ENCODE data around the gene VPS18.

VPS18 gene

DNA sequence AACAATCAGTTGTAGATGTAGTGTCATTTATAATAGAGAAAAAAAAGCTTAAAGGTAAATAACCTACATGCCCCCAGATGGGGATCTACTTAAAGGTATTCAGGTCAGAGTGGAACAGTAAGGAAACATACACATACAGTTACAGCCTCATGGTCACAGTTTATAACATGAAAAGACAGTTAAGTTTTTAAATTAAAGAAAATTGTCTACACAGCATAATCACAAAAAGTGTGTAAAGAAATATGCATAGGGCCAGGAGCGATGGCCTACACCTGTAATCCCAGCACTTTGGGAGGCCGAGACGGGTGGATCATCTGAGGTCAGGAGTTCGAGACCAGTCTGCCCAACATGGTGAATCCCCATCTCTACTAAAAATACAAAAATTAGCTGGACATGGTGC, 27.1 kb upstream of the VPS18 start:
- in situ Hi-C loops (cut with HindIII; ENCODE audit: low sequenced_read_pairs): no loop called here

DNA sequence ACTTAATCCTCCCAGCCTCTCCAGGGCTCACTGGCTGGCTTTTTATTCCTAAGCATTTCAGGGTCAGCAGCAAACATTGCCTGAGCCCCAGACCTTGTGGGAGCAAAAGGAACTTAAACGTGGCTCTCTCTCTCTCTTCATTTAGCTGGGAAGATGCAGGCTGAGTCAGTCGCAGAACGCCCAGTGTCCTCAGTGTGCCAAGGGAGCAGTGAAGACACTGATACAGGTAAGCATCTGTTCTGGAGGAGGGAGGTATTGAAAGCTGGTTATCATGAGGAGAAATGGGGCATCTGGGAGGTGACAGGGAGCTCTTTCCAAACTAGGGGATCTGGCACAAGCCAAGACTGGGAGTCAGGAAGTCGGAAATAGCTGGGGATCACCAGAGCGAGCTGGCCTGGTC, 24.6 kb upstream of the VPS18 start:
- in situ Hi-C loops (cut with HindIII; ENCODE audit: low sequenced_read_pairs): no loop called here

- in situ Hi-C loops (cut with HindIII; ENCODE audit: low sequenced_read_pairs): no loop called here
These were observed 23.5 kb upstream of the VPS18 start for GRCh38 chr15:40870716-40871115.

GRCh38 chr15:40871749-40872617, 22.3 kb upstream of the VPS18 start:
- in situ Hi-C loops (cut with HindIII; ENCODE audit: low sequenced_read_pairs): no loop called here

DNA sequence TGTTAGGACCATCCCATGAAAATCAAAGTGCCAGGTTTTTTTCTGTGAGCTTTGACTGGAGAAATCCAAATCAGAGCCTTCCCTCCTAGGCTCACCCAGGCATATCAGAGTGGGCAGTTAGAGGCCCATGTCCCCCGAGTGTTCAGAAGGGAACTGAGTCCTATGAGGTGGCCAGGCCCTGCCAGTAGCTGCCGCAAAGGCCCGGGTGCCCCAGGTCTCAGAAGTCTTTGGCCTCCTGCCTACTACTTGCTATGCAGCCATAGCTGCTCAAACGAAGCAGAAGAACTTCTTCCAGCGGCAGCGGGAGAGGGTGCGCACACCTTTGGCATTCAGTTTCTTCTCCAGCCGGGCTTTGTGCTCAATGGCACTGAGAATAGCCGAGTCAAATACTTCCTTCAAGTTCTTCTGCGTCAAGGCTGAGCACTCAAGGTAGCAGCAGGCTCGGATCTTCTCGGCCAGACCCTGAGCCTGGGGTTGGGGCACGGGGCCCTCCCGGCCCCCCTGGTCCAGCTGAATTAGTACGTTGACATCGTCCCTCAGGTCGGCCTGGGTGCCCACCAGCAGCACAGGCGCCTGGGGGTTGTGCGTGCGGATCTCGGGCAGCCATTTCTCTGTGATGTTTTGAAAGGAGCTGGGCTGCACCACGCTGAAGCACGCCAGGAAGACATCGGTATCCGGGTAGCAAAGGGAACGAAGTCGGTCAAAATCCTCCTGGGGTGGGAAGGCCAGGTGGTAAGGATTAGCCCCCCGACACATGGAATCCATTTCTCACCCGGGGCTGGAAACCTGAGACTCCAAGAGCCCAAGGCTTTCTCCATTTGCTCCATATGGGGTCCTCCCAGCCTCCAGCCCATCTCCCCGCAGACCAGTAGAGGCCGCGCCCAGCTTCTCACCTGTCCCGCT, 21.2 kb upstream of the VPS18 start:
- in situ Hi-C loops (cut with HindIII; ENCODE audit: low sequenced_read_pairs): no loop called here

DNA sequence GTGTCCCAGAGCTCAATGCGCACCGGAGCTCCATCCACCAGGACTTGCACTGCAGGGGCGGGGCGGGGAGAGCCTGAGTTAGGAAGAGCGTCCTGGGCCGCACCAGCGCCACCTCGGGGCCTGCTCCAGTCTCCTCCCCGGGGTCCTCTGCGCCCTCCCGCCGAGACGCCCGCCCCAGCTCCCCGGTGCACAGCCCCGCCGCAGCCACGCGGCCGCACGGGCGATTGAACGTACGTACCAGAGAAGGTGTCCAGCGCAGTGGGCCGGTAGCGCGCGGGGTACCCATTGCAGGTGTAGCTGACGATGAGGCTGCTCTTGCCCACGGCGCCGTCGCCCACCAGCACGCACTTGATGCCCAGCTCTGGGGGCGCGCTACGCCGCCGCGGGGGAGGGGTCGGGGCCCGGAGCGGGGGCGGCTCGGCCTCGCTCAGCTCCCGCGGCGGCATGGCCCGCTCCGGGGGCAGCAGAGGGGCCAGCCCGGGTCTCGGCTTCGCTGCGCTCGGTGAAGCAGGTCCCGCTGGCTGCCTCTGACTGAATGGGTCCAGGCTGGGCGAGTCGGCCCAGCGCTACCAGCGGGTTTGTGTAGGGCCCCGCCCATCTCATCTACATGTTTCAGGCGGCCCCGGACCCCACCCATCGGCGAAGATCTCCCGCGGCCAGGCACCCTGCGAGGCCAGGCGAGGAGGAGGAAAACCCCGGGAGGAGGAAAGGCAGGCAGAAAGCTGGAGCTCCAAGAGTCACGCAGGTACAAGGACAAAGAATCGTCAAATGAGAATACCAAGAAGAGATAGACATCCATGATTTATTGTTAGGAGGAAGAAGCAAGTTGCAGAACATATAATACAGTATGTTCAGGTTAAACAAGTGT, 20.3 kb upstream of the VPS18 start, which contains the start of gene RHOV:
TSS of gene RHOV (minus strand) at position 541 of the 868 bp plus-strand sequence. CDS start at position 446, 95 bp downstream.
- in situ Hi-C loops (cut with HindIII; ENCODE audit: low sequenced_read_pairs): no loop called here

DNA sequence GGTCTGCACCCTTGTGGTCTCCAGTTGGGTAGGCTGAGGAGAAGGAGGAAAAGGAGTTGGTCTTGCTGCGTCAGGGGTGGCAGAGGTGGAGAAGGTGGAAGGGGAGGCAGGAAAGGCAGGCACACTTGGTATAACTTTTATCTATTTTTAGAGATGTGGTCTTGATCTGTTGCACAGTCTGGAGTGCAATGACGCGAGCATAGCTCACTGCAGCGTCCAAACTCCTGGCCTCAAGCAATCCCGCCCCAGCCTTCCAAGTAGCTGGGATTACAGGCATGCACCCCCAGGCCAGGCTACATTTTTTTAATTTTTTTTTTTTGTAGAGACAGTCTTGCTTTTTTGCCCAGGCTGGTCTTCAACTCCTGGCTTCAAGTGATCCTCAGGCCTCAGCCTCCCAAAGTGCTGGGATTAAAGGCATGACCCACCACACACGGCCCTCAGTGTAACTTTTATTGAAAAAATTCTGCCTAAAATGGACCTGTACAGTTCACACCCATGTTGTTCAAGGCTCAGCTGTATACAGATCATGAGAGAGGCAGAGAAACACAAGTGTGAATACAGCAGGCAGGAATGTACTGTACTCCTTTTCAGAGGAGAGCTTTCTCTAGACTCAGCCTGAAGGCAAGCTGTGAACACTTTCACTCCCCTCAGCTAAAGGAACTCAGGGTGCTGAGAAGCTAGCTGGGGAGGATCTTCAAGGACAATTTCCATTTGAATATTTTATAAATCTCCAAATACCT, 18.1 kb upstream of the VPS18 start:
- in situ Hi-C loops (cut with HindIII; ENCODE audit: low sequenced_read_pairs): no loop called here

DNA sequence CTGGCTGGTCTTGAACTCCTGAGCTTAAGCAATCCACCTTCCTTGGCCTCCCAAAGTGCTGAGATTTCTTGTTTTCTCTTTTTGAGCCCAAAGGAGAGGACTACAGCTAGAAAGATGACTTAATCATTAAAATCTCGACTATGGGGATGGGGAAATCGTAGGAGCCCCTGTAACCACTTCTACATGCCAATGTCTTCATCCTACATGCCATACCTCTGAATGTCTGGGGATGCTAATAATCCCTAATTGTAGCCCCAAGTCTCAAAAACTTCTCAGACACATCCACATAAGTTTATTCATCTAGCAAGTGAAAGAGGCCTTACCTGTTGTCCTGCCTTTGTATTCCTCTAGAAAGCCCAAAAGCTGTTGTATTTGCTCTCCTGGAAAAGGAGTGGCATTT, 16.6 kb upstream of the VPS18 start:
- in situ Hi-C loops (cut with HindIII; ENCODE audit: low sequenced_read_pairs): no loop called here

DNA sequence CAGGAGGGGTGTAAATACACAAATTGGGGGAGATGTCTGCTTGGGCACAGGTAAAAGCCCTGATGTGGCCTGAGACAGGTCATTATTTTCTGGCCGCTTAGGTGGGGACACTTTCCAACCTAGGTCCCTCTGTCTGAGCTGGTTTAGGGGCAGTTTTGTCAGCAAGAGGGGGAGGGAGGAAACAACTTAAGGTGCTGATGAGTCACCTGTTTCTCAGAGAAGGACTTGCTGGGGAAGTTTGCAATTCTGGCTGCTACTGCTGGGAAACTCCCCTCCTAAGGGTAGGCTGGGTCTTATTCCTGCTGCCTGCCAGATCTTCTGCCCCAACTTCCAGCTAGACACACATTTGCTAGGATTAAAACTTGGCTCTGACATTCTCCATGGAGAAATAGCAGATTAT, 15.5 kb upstream of the VPS18 start:
- in situ Hi-C loops (cut with HindIII; ENCODE audit: low sequenced_read_pairs): no loop called here

- in situ Hi-C loops (cut with HindIII; ENCODE audit: low sequenced_read_pairs): loop anchor here (10.0 kb wide), 2 partner anchors 85 to 135 kb away; no protein-coding TSS in a partner anchor
These were observed 14.6 kb upstream of the VPS18 start for GRCh38 chr15:40879609-40880008.

GRCh38 chr15:40881351-40881750, 12.9 kb upstream of the VPS18 start:
- in situ Hi-C loops (cut with HindIII; ENCODE audit: low sequenced_read_pairs): loop anchor here (10.0 kb wide), 2 partner anchors 87 to 137 kb away; no protein-coding TSS in a partner anchor

- in situ Hi-C loops (cut with HindIII; ENCODE audit: low sequenced_read_pairs): loop anchor here (10.0 kb wide), 2 partner anchors 92 to 142 kb away; no protein-coding TSS in a partner anchor
These were observed 7.7 kb upstream of the VPS18 start for GRCh38 chr15:40886586-40886985.

DNA sequence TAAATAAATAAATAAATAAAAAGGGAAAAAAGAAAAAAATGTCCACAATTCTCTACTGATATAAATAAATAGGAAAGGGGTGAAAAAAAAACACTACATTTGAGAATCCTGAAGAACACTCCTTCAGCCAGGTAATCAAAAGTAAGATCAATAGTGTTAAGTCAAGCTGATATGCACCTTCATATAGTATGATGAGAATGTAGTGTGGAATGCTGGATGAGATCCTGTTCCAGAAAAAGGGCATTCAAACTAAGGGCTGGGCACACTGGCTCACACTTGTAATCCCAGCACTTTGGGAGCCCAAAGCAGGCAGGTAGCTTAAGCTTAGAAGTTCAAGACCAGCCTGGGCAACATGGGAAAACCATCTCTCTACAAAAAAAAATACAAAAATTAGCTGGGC, 5.1 kb upstream of the VPS18 start:
- in situ Hi-C loops (cut with HindIII; ENCODE audit: low sequenced_read_pairs): loop anchor here (10.0 kb wide), 2 partner anchors 94 to 144 kb away; no protein-coding TSS in a partner anchor

GRCh38 chr15:40891138-40891537, 3.1 kb upstream of the VPS18 start:
- in situ Hi-C loops (cut with HindIII; ENCODE audit: low sequenced_read_pairs): no loop called here

- in situ Hi-C loops (cut with HindIII; ENCODE audit: low sequenced_read_pairs): no loop called here
These were observed 2.3 kb upstream of the VPS18 start for GRCh38 chr15:40891810-40892446.

DNA sequence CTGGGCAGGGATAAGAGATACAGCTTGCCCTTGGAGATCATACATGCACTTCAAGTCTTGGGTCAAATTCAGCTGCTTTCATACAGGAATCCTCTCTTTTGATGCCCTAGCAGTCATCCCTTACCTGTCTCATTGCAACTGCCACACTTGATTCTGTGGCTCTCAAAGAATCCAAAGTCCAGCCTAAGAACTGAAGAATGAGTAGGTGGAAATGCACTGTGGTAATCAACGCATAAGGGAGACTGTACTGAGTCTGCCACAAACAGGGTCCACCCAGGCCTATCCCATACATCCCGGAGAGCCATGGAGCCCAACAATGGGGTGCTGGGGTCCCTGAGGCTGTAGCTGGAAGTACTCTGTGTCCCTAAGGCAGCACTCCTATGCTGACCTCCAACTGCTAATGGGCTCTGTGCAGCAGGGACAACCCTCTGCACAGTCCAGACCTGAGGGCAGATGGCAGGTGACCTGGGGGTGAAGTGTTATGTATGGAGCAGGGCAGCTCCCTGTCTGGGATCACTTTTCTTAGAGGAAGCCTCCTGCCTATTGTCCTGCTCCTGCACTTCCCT, 1.7 kb upstream of the VPS18 start:
- in situ Hi-C loops (cut with HindIII; ENCODE audit: low sequenced_read_pairs): no loop called here

DNA sequence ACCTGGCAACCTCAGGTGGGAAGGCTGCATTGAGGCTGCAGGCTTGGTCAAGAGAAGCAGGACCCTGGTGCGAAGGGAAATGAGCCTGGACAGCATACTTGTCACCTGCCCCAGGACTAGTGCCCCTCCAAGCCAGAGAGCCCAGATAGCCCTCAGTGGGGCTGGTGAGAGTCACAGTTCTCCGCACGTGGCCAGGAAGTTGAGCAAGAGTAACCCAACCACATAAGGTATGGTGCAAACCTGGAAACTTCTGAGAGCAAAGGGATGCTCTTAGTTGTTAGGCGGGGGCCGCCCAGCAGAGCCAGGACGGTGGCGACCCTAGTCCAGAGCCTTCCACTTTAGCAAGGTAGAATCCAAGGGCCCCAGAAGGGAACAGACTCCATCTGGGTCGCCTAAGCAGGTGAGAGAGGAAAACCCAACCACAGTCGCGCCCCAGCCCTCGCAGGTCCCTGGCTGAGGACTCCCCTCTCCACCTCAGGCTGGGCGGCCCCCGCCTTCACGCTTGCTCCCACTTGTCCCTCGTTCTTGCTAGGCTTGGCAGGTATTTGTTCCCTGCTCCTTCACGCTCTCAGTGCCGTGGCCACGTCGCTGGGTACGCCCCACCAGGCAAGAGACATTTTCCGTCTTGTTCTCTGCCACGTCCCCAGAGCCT, 1.1 kb upstream of the VPS18 start:
- in situ Hi-C loops (cut with HindIII; ENCODE audit: low sequenced_read_pairs): no loop called here

DNA sequence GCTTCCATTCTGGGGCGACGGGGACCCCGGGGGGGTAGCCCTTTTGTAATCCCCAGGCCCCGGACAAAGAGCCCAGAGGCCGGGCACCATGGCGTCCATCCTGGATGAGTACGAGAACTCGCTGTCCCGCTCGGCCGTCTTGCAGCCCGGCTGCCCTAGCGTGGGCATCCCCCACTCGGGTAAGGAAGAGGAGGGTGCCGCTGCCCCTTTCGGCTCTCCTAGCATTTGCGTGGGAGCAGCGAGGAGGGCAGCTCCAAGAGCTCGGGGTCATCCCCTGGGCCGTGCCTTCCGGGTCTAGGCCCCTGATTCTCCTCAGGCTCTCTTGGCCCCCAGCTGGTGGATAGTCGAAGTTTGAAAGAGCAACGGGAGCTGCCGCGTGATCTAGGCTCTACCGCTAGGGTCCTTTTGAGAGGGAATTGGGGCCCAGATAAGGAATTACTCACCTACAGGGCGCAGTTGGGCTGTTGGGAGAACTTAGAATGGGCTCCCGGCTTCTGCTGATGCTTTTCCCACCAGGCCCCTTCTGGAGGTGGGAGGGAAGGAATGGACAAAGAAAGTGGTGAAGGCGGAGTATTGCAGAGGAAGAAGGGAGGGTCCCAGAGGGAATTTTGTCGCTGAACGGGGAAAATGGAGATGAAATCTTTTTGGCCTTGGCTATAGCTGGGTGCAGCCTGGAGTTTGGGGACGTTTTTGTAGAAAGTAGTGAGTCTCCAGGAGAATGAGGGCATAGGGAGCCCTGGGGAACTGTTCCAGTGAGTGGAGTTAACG, 615 bp downstream of the VPS18 start:
- in situ Hi-C loops (cut with HindIII; ENCODE audit: low sequenced_read_pairs): no loop called here
